Osteoblast (primary cell): ENCODE data around the gene ZNF32. TPM values are rescaled to one million over a fixed set of nuclear protein-coding genes. Genes with fewer than 3 reads are reported as not detected.

Source experiments
- DNase-seq: peaks from one replicate; pipeline ENCODE4 v3.0.0; 2011; ENCODE audit warnings: low spot score, mixed read lengths; ENCODE audit not compliant: insufficient read length; ENCODE audit errors: missing footprints
- H2AFZ ChIP-seq: 2 replicates; pipeline ENCODE4 v1.6.0; 2011; ENCODE audit warnings: mild to moderate bottlenecking, low read length
- H3K27ac ChIP-seq: 2 replicates; pipeline ENCODE4 v1.5.1; 2011; ENCODE audit warnings: mild to moderate bottlenecking, low read depth, low read length, moderate library complexity
- H3K27me3 ChIP-seq: 2 replicates; pipeline ENCODE4 v1.6.0; 2012; ENCODE audit warnings: mild to moderate bottlenecking, control low read depth, inconsistent platforms, low read length, moderate library complexity; ENCODE audit not compliant: insufficient read depth
- H3K36me3 ChIP-seq: 2 replicates; pipeline ENCODE4 v1.5.1; 2011; ENCODE audit warnings: mild to moderate bottlenecking, low read length, control low read depth, moderate library complexity; ENCODE audit not compliant: insufficient read depth
- H3K4me1 ChIP-seq: 2 replicates; pipeline ENCODE4 v1.5.1; 2011; ENCODE audit warnings: mild to moderate bottlenecking, low read length, control low read depth, moderate library complexity; ENCODE audit not compliant: insufficient read depth
- H3K4me2 ChIP-seq: 2 replicates; pipeline ENCODE4 v1.6.0; 2011; ENCODE audit warnings: mild to moderate bottlenecking, low read length; ENCODE audit not compliant: insufficient read depth
- H3K4me3 ChIP-seq: fragments of 200-600 bp; sonication (generic); 3 replicates; pipeline ENCODE4 v1.5.1; 2012; ENCODE audit warnings: mild to moderate bottlenecking, low read length, inconsistent platforms; ENCODE audit not compliant: insufficient read depth
- H3K79me2 ChIP-seq: 2 replicates; pipeline ENCODE4 v1.6.0; 2012; ENCODE audit warnings: mild to moderate bottlenecking, low read length, control low read depth, inconsistent platforms; ENCODE audit not compliant: insufficient read depth
- H3K9me3 ChIP-seq: 2 replicates; pipeline ENCODE4 v1.5.1; 2011; ENCODE audit warnings: low read depth, low read length, control low read depth
- H4K20me1 ChIP-seq: 2 replicates; pipeline ENCODE4 v1.6.0; 2012; ENCODE audit warnings: mild to moderate bottlenecking, low read length, control low read depth; ENCODE audit not compliant: insufficient read depth
- total RNA-seq: library from RNA; depleted of rRNA; stranded (reverse); fragments of >200 nt; gene quantifications from 2 replicates; pipeline ENCODE4 v1.2.3, GENCODE V29; 2012
- TF ChIP-seq, protein P1 (sequence below): IDR thresholded peaks from 2 replicates; pipeline ENCODE4 v1.5.1; 2011; ENCODE audit warnings: mild to moderate bottlenecking, low read depth, low read length, moderate library complexity; ENCODE audit errors: extremely low read depth

Gene ZNF32
- total RNA-seq, 1 donor = 34.7 TPM

GRCh38 chr10:43628956-43629355 is 19.7 kb downstream of the ZNF32 start:
- TF ChIP-seq, protein P1, sequence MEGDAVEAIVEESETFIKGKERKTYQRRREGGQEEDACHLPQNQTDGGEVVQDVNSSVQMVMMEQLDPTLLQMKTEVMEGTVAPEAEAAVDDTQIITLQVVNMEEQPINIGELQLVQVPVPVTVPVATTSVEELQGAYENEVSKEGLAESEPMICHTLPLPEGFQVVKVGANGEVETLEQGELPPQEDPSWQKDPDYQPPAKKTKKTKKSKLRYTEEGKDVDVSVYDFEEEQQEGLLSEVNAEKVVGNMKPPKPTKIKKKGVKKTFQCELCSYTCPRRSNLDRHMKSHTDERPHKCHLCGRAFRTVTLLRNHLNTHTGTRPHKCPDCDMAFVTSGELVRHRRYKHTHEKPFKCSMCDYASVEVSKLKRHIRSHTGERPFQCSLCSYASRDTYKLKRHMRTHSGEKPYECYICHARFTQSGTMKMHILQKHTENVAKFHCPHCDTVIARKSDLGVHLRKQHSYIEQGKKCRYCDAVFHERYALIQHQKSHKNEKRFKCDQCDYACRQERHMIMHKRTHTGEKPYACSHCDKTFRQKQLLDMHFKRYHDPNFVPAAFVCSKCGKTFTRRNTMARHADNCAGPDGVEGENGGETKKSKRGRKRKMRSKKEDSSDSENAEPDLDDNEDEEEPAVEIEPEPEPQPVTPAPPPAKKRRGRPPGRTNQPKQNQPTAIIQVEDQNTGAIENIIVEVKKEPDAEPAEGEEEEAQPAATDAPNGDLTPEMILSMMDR = no peak
- no peak overlapping the region for H3K4me2 ChIP-seq

GRCh38 chr10:43627942-43628341 is 20.7 kb downstream of the ZNF32 start:
- Histone ChIP-seq H3K36me3 (no peaks in the 10 kb centered on the region), H4K20me1 (no peaks in the 10 kb centered on the region), H3K27me3 (no peaks in the 10 kb centered on the region), H3K79me2 (no peaks in the 10 kb centered on the region), H3K4me1 (no peaks in the 10 kb centered on the region), H3K27ac (no peak overlapping the region), H3K4me3 (no peak overlapping the region), H3K9me3 (no peaks in the 10 kb centered on the region), H3K4me2 (no peak overlapping the region), H2AFZ (no peak overlapping the region)
- TF ChIP-seq, protein P1 = no peak
- no peak for DNase-seq

More at GRCh38 chr10:43628956-43629355, 19.7 kb downstream of the ZNF32 start:
- Histone ChIP-seq H3K27ac (no peak overlapping the region), H2AFZ (no peak overlapping the region), H3K4me3 (no peak overlapping the region), H3K4me1 (no peaks in the 10 kb centered on the region), H3K9me3 (no peaks in the 10 kb centered on the region), H3K27me3 (no peaks in the 10 kb centered on the region), H3K36me3 (no peaks in the 10 kb centered on the region), H4K20me1 (no peaks in the 10 kb centered on the region), H3K79me2 (no peaks in the 10 kb centered on the region)
- no peak for DNase-seq

GRCh38 chr10:43623351-43623750 is 25.3 kb downstream of the ZNF32 start:
- H3K27ac ChIP-seq = no peak overlapping the region
- DNase-seq = no peak
- H3K36me3 ChIP-seq = no peaks in the 10 kb centered on the region
- H3K4me3 ChIP-seq = peak overlapping the region; percentile 54
- H3K27me3 ChIP-seq = no peaks in the 10 kb centered on the region
- no peak overlapping the region for H2AFZ ChIP-seq
- TF ChIP-seq, protein P1 = no peak
- H4K20me1 ChIP-seq = no peaks in the 10 kb centered on the region
- peaks cover 3% of the 10 kb centered on the region for H3K9me3 ChIP-seq
- H3K4me1 ChIP-seq = no peaks in the 10 kb centered on the region
- H3K4me2 ChIP-seq = peak overlapping the region; percentile 56
- no peaks in the 10 kb centered on the region for H3K79me2 ChIP-seq

DNA sequence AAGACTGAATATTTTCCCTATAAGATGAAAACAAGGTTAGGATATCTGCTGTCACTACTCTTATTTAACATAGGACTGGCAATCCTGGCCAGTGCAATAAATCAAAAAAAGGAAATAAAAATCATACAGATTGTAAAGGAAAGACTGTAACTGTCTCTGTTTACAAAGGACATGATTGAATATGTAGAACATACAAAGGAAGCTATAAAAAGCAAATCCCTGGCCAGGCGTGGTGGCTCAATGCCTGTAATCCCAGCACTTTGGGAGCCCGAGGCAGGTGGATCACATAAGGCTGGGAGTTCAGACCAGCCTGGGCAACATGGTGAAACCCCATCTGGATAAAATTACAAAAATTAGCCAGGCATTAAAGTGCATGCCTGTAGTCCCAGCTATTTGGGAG is 26.6 kb downstream of the ZNF32 start:
- DNase-seq = no peak
- no peak overlapping the region for H3K4me2 ChIP-seq
- no peaks in the 10 kb centered on the region for H3K4me1 ChIP-seq
- H3K27ac ChIP-seq = no peak overlapping the region
- H3K27me3 ChIP-seq = no peaks in the 10 kb centered on the region
- no peaks in the 10 kb centered on the region for H4K20me1 ChIP-seq
- no peak overlapping the region for H2AFZ ChIP-seq
- H3K79me2 ChIP-seq = no peaks in the 10 kb centered on the region
- TF ChIP-seq, protein P1 = no peak
- no peak overlapping the region for H3K4me3 ChIP-seq
- peaks cover 3% of the 10 kb centered on the region for H3K9me3 ChIP-seq
- no peaks in the 10 kb centered on the region for H3K36me3 ChIP-seq
